Peyer's patch (tissue), 4 donors: ENCODE measurements around the gene LMX1B.

ENCODE experiments used
- CTCF ChIP-seq, 6 experiments: fragments of 450-650 bp in 4 of 6; fragments of 200-600 bp in 2 of 6; sonication (generic) in 1 of 6; IDR thresholded peaks; one replicate each; pipeline ENCODE4 v1.5.1; 2017 to 2019; ENCODE audit warnings: antibody characterized with exemption in 6 of 6, mild to moderate bottlenecking in 3 of 6, moderate library complexity in 1 of 6
- POLR2A ChIP-seq, 2 donors: fragments of 450-650 bp; IDR thresholded peaks; one replicate each; pipeline ENCODE4 v1.5.1; 2017; ENCODE audit warnings: antibody characterized with exemption in 2 of 2, mild to moderate bottlenecking in 2 of 2, moderate library complexity in 2 of 2

DNA sequence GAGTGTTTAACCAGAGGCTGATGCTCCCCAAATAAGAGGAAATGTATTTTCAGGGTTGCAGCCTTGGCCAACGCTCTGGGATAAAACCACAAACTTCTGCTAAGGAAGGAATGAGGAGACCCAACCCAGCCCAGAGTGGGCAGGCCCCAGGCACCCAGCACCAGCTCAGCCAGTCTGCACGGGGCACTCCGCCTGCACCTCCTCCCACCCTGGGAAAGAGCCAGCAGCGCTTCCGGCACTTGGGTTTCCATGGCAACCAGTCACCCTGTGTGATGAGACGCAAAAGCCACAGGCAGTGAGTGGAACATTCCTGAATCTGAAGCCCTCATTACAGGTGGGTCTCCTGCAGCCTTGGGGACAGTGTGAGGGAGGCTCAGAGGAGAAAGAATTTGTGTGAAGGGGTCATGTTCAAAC is 105.9 kb downstream of the LMX1B start:
- TF ChIP-seq CTCF (IDR thresholded peaks at IDR 0.05) (no peak), POLR2A (IDR thresholded peaks at IDR 0.05) (no peak)
